ENCODE results near the gene ALOX5AP.

- TF ChIP-seq CHD4 (IDR thresholded peaks at IDR 0.05; ENCODE audit: borderline replicate concordance) (no peak), RAD21 (conservative IDR thresholded peaks at IDR 0.05 in 1 of 2, IDR thresholded peaks at IDR 0.05 in 1 of 2) (no peak), CTCF (IDR thresholded peaks at IDR 0.05) (no peak), POLR2A (IDR thresholded peaks at IDR 0.05; ENCODE audit: low read length) (no peak), PBX3 (IDR thresholded peaks at IDR 0.05) (no peak), CBX8 (IDR thresholded peaks at IDR 0.05) (no peak), SREBF2 (IDR thresholded peaks at IDR 0.05) (no peak), JUN (IDR thresholded peaks at IDR 0.05) (no peak), RFX5 (IDR thresholded peaks at IDR 0.05) (no peak), EP300 (IDR thresholded peaks at IDR 0.05) (no peak)
Measured at GRCh38 chr13:30736461-30737320, 1.3 kb downstream of the ALOX5AP start.

All from A549 (cell line).